NCI-H82 treated with DMSO at 0.1 percent for 48 hours (cell line): ENCODE measurements around the gene PACS1.
"Not testable (repeated sequence)": the region's sequence is repeated elsewhere in the genome, so short reads cannot be mapped to it uniquely, and the experiment has no call there.

Experiments used
- DNase-seq: peaks from one replicate; lab custom pipeline; 2025; ENCODE audit not compliant: unreplicated experiment; lab: John Stamatoyannopoulos, UW

PACS1 gene

GRCh38 chr11:66267379-66268243, 197.5 kb downstream of the PACS1 start:
- DNase-seq = peak; percentile 55

- peak; percentile 91 for DNase-seq
Measured at GRCh38 chr11:66268244-66268951, 198.3 kb downstream of the PACS1 start, which contains the start of gene RAB1B. TSS of gene RAB1B (plus strand) at chr11:66268639. CDS start at chr11:66268680, 41 bp downstream.

- DNase-seq = no peak
Measured at GRCh38 chr11:66268952-66269905, 199.2 kb downstream of the PACS1 start.

- DNase-seq = no peak
Measured at GRCh38 chr11:66271816-66272215, 201.7 kb downstream of the PACS1 start.

- DNase-seq = no peak
Measured at GRCh38 chr11:66272596-66272995, 202.5 kb downstream of the PACS1 start.

GRCh38 chr11:66274219-66274618, 204.1 kb downstream of the PACS1 start:
- DNase-seq = no peak

- DNase-seq = no peak
Measured at GRCh38 chr11:66275396-66275795, 205.3 kb downstream of the PACS1 start.

GRCh38 chr11:66275984-66276612, 206.0 kb downstream of the PACS1 start:
- DNase-seq = no peak

GRCh38 chr11:66276619-66277018, 206.5 kb downstream of the PACS1 start:
- not testable (repeated sequence) for DNase-seq

GRCh38 chr11:66277064-66277463, 207.0 kb downstream of the PACS1 start:
- not testable (repeated sequence) for DNase-seq

- no peak for DNase-seq
Measured at GRCh38 chr11:66277471-66278362, 207.6 kb downstream of the PACS1 start, which contains the start of gene CNIH2. TSS of gene CNIH2 (plus strand) at chr11:66278175. CDS start at chr11:66278457, 282 bp downstream.

- no peak for DNase-seq
Measured at GRCh38 chr11:66278363-66279091, 208.5 kb downstream of the PACS1 start.

GRCh38 chr11:66279092-66279734, 209.1 kb downstream of the PACS1 start:
- no peak for DNase-seq

- no peak for DNase-seq
Measured at GRCh38 chr11:66280428-66280827, 210.4 kb downstream of the PACS1 start.

GRCh38 chr11:66281001-66281400, 210.9 kb downstream of the PACS1 start:
- no peak for DNase-seq

- no peak for DNase-seq
Measured at GRCh38 chr11:66281776-66282467, 211.8 kb downstream of the PACS1 start.
